ENCODE measurements around the gene RECQL5. TPM values are rescaled to one million over a fixed set of nuclear protein-coding genes. Genes with fewer than 3 reads are reported as not detected.

The RECQL5 gene
- total RNA-seq, 1 experiment from 2014 or later: 71.3 TPM

DNA sequence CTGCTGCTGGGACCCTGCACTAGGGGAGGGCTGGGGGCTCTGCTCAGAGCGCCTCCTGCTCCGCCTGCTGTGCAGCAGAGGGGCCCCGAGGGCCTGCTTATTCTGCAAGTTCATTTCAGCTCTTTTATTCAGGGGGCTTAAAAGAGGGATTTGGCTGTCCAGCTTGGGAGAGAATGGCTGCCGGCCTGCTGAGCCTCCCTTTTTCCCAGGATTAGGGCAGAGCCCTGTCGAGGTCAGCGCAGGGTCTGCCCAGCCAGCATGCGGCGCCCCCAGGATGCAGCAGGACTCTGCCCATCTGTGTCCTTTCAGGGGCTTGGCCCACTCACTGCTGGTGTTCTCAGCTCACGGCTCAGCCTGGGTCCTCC is 32.6 kb downstream of the RECQL5 start:
- BruUV-seq (replicated peaks): no TSS peak
- TF ChIP-seq, protein P1, sequence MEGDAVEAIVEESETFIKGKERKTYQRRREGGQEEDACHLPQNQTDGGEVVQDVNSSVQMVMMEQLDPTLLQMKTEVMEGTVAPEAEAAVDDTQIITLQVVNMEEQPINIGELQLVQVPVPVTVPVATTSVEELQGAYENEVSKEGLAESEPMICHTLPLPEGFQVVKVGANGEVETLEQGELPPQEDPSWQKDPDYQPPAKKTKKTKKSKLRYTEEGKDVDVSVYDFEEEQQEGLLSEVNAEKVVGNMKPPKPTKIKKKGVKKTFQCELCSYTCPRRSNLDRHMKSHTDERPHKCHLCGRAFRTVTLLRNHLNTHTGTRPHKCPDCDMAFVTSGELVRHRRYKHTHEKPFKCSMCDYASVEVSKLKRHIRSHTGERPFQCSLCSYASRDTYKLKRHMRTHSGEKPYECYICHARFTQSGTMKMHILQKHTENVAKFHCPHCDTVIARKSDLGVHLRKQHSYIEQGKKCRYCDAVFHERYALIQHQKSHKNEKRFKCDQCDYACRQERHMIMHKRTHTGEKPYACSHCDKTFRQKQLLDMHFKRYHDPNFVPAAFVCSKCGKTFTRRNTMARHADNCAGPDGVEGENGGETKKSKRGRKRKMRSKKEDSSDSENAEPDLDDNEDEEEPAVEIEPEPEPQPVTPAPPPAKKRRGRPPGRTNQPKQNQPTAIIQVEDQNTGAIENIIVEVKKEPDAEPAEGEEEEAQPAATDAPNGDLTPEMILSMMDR (IDR thresholded peaks at IDR 0.05; ENCODE audit: unreplicated experiment): no peak
- Mint-ChIP-seq H3K27ac (ENCODE audit: unreplicated experiment) (peak overlapping the region; percentile 78), H3K36me3 (ENCODE audit: insufficient read depth, unreplicated experiment) (peaks cover 36% of the 10 kb centered on the region), H3K4me1 (ENCODE audit: low read depth, unreplicated experiment) (peaks cover 23% of the 10 kb centered on the region), H3K4me3 (ENCODE audit: low read depth, unreplicated experiment) (peak overlapping the region; percentile 46), H3K27me3 (ENCODE audit: unreplicated experiment) (no peaks in the 10 kb centered on the region), H3K9me3 (ENCODE audit: low read depth, unreplicated experiment) (no peaks in the 10 kb centered on the region)
- CTCF ChIA-PET: interaction anchor here (0.7 to 2.6 kb wide), 14 partner anchors 8 to 115 kb away, joined by 3 to 119 read pairs (median 7); partner anchors contain the start of genes RECQL5 and SAP30BP
- intact Hi-C loops (cut with micrococcal nuclease; ENCODE audit: unreplicated experiment): no loop called here
- no peak for DNase-seq

DNA sequence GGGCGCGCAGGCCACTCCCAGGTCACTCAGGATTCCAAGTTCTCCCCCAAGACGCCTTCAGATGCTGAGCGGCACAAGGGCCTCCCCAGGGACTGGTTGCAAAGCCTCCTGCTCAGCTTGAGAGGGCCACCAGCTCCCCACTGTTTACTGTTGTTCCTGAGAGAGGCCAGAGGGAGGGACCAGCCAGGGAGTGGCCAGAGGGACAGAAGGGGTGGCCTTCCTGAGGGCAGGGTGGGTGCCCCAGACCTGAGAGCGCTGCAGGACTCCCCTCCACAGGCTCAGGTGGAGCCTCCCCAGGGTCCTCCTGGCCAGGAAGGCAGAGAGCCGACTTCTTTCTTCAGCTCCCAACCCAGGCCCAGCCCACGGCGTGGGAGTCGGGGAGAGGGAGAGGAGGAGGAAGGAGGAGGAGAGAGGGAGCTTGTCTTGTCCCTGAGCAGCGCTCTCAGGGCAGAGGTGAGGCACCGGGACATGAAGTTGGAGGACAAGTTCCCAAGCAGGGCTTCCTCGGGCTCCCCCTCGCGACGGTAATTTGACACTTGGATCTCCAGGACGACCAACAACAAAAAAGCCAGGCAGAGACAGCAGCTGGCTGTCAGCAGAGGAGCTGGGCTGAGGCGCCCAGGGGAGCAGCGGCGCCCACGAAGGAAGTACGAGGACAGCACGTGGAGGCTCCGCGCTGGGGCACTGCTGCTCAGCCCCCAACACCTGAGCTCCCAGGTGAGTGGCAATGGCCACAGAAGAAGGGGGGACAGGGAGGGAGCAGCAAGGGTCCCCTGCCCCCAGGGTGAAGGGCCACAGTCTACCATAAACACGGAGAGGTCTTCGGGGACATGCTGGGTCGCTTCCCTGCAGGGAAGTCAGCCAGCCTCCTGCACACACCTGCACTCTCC is 33.2 kb downstream of the RECQL5 start:
- CTCF ChIA-PET: interaction anchor here (0.6 to 2.6 kb wide), 26 partner anchors 9 to 221 kb away, joined by 3 to 119 read pairs (median 6); partner anchors contain the start of genes RECQL5, SAP30BP, TMEM94 and TSEN54
- BruUV-seq (replicated peaks): TSS peak; percentile 47

DNA sequence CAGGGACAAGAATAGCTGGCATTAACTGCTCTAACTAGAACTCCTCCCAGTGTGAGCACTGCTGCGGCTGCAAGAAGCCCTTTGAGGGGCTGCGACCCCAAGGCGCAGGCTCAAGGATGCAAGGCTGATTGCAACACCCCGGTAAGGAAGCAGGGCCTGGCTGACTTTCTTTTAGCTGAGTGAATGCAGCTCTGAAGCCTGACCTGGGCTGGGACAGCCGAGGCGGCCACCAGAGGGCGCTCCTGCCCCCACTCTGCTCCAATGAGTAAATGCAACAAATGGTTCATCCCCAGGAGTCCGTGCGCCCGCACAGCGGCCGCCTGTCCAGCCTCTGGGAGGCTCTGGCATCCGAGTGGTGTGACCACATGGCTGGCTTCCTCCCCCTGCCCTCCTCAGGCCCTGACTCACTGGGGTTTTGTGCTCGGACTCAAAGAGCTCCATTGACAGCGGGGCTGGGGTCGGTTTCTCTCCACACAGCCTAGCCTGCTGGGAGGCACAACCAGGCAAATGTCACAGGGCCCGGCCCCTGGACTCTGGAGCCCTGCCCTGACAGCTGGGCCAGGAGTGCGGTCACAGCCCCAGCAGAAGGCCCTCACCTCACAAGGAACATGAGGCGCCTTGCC is 34.0 kb downstream of the RECQL5 start, which contains the start of gene SMIM5:
Gene SMIM5 (plus strand): TSS at position 572 of the 623 bp plus-strand sequence. CDS start 6,768 bp downstream, outside the sequence.
- CTCF ChIA-PET: interaction anchor here (0.5 to 2.6 kb wide), 27 partner anchors 9 to 278 kb away, joined by 3 to 119 read pairs (median 5); partner anchors contain the start of genes RECQL5, SAP30BP, TMEM94 and TSEN54
- BruUV-seq (replicated peaks): no TSS peak
- TF ChIP-seq, protein P1 (IDR thresholded peaks at IDR 0.05; ENCODE audit: unreplicated experiment): peak; percentile 92
- H3K9me3 Mint-ChIP-seq (ENCODE audit: low read depth, unreplicated experiment): no peaks in the 10 kb centered on the region
- no peaks in the 10 kb centered on the region for H3K27me3 Mint-ChIP-seq (ENCODE audit: unreplicated experiment)
- intact Hi-C loops (cut with micrococcal nuclease; ENCODE audit: unreplicated experiment): loop anchor here (2.0 kb wide), 1 partner anchor 20 kb away; no protein-coding TSS in a partner anchor
- DNase-seq: peak; percentile 95
- H3K4me3 Mint-ChIP-seq (ENCODE audit: low read depth, unreplicated experiment): peak within 1 kb of the TSS; percentile 46
- peaks cover 39% of the 10 kb centered on the region for H3K36me3 Mint-ChIP-seq (ENCODE audit: insufficient read depth, unreplicated experiment)
- peaks cover 14% of the 10 kb centered on the region for H3K4me1 Mint-ChIP-seq (ENCODE audit: low read depth, unreplicated experiment)
- peak within 1 kb of the TSS; percentile 78 for H3K27ac Mint-ChIP-seq (ENCODE audit: unreplicated experiment)

More for the DNA sequence above, 33.2 kb downstream of the RECQL5 start:
- Mint-ChIP-seq H3K4me1 (ENCODE audit: low read depth, unreplicated experiment) (peaks cover 16% of the 10 kb centered on the region), H3K27me3 (ENCODE audit: unreplicated experiment) (no peaks in the 10 kb centered on the region), H3K4me3 (ENCODE audit: low read depth, unreplicated experiment) (peak overlapping the region; percentile 46), H3K9me3 (ENCODE audit: low read depth, unreplicated experiment) (no peaks in the 10 kb centered on the region), H3K27ac (ENCODE audit: unreplicated experiment) (peak overlapping the region; percentile 78), H3K36me3 (ENCODE audit: insufficient read depth, unreplicated experiment) (peaks cover 41% of the 10 kb centered on the region)
- intact Hi-C loops (cut with micrococcal nuclease; ENCODE audit: unreplicated experiment): loop anchor here (2.0 kb wide), 1 partner anchor 19 kb away; no protein-coding TSS in a partner anchor
- TF ChIP-seq, protein P1 (IDR thresholded peaks at IDR 0.05; ENCODE audit: unreplicated experiment): peak; percentile 44
- DNase-seq: peak; percentile 95

DNA sequence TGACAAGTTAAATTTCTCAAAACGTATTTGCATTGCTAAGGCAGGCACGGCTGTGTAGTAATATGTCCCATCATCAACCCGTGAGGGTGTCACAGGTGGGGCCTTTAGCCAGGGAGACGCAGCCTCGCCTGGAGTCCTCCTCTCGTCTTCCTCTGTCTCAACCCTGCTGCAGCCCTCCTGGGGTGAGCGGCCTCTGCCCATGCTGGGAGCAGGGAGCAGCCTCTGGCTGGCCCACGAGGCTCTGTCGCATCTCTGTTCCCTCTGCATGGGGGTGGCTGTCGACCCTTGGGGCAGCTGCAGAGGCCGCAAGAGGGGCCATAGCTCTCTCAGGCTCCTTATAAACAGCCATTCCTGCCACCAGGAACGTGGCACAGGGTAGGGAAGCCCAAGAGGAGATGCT is 34.5 kb downstream of the RECQL5 start:
- no peak overlapping the region for H3K4me3 Mint-ChIP-seq (ENCODE audit: low read depth, unreplicated experiment)
- BruUV-seq (replicated peaks): no TSS peak

More for the DNA sequence above, 34.5 kb downstream of the RECQL5 start:
- intact Hi-C loops (cut with micrococcal nuclease; ENCODE audit: unreplicated experiment): loop anchor here (2.0 kb wide), 1 partner anchor 20 kb away; no protein-coding TSS in a partner anchor
- TF ChIP-seq, protein P1 (IDR thresholded peaks at IDR 0.05; ENCODE audit: unreplicated experiment): no peak
- H3K9me3 Mint-ChIP-seq (ENCODE audit: low read depth, unreplicated experiment): no peaks in the 10 kb centered on the region
- peaks cover 14% of the 10 kb centered on the region for H3K4me1 Mint-ChIP-seq (ENCODE audit: low read depth, unreplicated experiment)
- CTCF ChIA-PET: interaction anchor here (0.5 to 2.6 kb wide), 21 partner anchors 8 to 277 kb away, joined by 3 to 119 read pairs (median 6); partner anchors contain the start of genes RECQL5, SAP30BP, TMEM94 and TSEN54
- H3K27ac Mint-ChIP-seq (ENCODE audit: unreplicated experiment): no peak overlapping the region
- H3K36me3 Mint-ChIP-seq (ENCODE audit: insufficient read depth, unreplicated experiment): peaks cover 39% of the 10 kb centered on the region
- DNase-seq: no peak
- no peaks in the 10 kb centered on the region for H3K27me3 Mint-ChIP-seq (ENCODE audit: unreplicated experiment)
